ENCODE results near the gene RIBC2. TPM values are rescaled to one million over a fixed set of nuclear protein-coding genes. Genes with fewer than 3 reads are reported as not detected.

The RIBC2 gene
- total RNA-seq, 1 donor from 2014 or later: 2.6 TPM

- Histone ChIP-seq H3K4me1 (no peaks in the 10 kb centered on the region), H3K27ac (no peak overlapping the region), H3K27me3 (ENCODE audit: low read depth) (no peaks in the 10 kb centered on the region), H3K36me3 (no peaks in the 10 kb centered on the region), H3K9me3 (no peaks in the 10 kb centered on the region), H3K4me3 (no peak overlapping the region)
- no peak for DNase-seq
- no peak for ATAC-seq
- intact Hi-C loops (cut with DNase I): no loop called here
- no peak for TF ChIP-seq CTCF (IDR thresholded peaks at IDR 0.05)
Observed at GRCh38 chr22:45381348-45381747, 32.1 kb upstream of the RIBC2 start.

DNA sequence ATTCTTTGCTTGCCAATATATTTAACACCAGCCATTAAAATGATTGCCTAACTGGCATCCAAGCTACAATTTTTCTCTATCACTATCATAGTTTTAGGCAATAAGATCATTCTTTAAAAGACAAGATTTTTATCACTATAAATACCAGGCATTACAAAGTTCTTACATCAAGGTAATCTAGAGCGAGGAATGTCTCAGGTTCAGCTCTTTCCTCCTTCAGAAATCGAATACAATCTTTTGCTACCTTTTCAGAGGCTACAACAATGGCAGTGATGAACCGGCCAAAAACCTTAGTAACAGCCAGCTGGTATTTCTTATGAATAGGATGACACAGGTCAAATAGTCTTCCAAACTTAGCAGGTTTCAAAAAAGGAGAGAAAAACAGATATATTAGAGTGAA lies 23.9 kb upstream of the RIBC2 start:
- no peak for DNase-seq
- no peaks in the 10 kb centered on the region for H3K4me1 ChIP-seq
- intact Hi-C loops (cut with DNase I): no loop called here
- no peaks in the 10 kb centered on the region for H3K36me3 ChIP-seq
- ATAC-seq: no peak
- H3K27me3 ChIP-seq (ENCODE audit: low read depth): no peaks in the 10 kb centered on the region
- no peaks in the 10 kb centered on the region for H3K9me3 ChIP-seq
- no peak overlapping the region for H3K4me3 ChIP-seq
- TF ChIP-seq CTCF (IDR thresholded peaks at IDR 0.05): no peak
- no peak overlapping the region for H3K27ac ChIP-seq

DNA sequence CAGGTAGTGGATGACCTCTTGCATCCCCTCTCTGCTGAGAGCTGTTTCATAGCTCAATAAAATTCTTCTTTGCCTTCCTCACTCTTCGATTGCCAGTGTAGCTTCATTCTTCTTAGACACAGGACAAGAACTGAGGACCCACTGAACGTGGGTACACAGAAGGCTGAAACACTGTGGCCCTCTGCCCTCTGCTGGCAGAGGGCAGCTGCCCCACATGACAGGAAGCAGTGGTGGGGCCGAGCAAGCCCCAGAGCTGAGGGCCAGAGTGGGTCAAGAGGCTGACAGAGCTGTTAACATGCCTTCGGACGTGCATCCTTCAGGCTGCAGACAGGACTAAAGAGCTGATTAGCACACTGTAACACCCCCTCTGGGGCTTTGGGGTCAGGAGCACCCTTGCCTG lies 15.7 kb upstream of the RIBC2 start:
- peak in 1 of 2 donors; percentile 34 for ATAC-seq
- Histone ChIP-seq H3K36me3 (no peaks in the 10 kb centered on the region), H3K4me3 (no peak overlapping the region), H3K27me3 (ENCODE audit: low read depth) (no peaks in the 10 kb centered on the region), H3K4me1 (no peaks in the 10 kb centered on the region), H3K27ac (no peak overlapping the region), H3K9me3 (no peaks in the 10 kb centered on the region)
- intact Hi-C loops (cut with DNase I): no loop called here
- no peak for DNase-seq
- TF ChIP-seq CTCF (IDR thresholded peaks at IDR 0.05): no peak

- peak in 1 of 2 donors; percentile 27 for ATAC-seq
- no peaks in the 10 kb centered on the region for H3K4me1 ChIP-seq
- H3K4me3 ChIP-seq: no peak overlapping the region
- H3K27ac ChIP-seq: no peak overlapping the region
- intact Hi-C loops (cut with DNase I): no loop called here
- H3K27me3 ChIP-seq (ENCODE audit: low read depth): no peaks in the 10 kb centered on the region
- no peak for DNase-seq
- no peaks in the 10 kb centered on the region for H3K9me3 ChIP-seq
- no peak for TF ChIP-seq CTCF (IDR thresholded peaks at IDR 0.05)
- no peaks in the 10 kb centered on the region for H3K36me3 ChIP-seq
Observed at GRCh38 chr22:45398214-45398613, 15.3 kb upstream of the RIBC2 start.

GRCh38 chr22:45399712-45400445 lies 13.6 kb upstream of the RIBC2 start:
- ATAC-seq (no peak), DNase-seq (no peak)
- no peaks in the 10 kb centered on the region for H3K27me3 ChIP-seq (ENCODE audit: low read depth)
- no peaks in the 10 kb centered on the region for H3K4me1 ChIP-seq
- H3K4me3 ChIP-seq: no peak overlapping the region
- no peak for TF ChIP-seq CTCF (IDR thresholded peaks at IDR 0.05)
- H3K9me3 ChIP-seq: no peaks in the 10 kb centered on the region
- H3K27ac ChIP-seq: no peak overlapping the region
- no peaks in the 10 kb centered on the region for H3K36me3 ChIP-seq
- intact Hi-C loops (cut with DNase I): no loop called here
